ENCODE measurements around the gene EDAR. TPM values are rescaled to one million over a fixed set of nuclear protein-coding genes. Genes with fewer than 3 reads are reported as not detected.

The EDAR gene

GRCh38 chr2:108847000-108847399 is 142.0 kb downstream of the EDAR start:
- WGBS = 100% methylated on average over 1 of the region's 1 CpG
- H3K4me1 ChIP-seq (ENCODE audit: control insufficient read depth, insufficient read depth, low read depth, low read length) = peaks cover 2% of the 10 kb centered on the region
- no peak overlapping the region for H3K4ac ChIP-seq (ENCODE audit: low read depth in 1 of 2, low read length in 2 of 2)
- no peak for DNase-seq
- no peak overlapping the region for H2AFZ ChIP-seq (ENCODE audit: low read depth, low read length)
- H3K9ac ChIP-seq (ENCODE audit: low read length) = no peak overlapping the region
- H2BK120ac ChIP-seq (ENCODE audit: low read depth, low read length) = no peak overlapping the region
- H2AK5ac ChIP-seq (ENCODE audit: low read length, severe bottlenecking) = no peak overlapping the region
- H3K18ac ChIP-seq (ENCODE audit: low read depth in 1 of 2, low read length in 2 of 2) = no peak overlapping the region
- H3K14ac ChIP-seq (ENCODE audit: low read length in 2 of 2) = no peak overlapping the region
- peaks cover 5% of the 10 kb centered on the region for H3K79me1 ChIP-seq (replicated peaks; ENCODE audit: low read length, poor library complexity, severe bottlenecking)
- no peak overlapping the region for H3K4me2 ChIP-seq (ENCODE audit: low read length, poor library complexity, severe bottlenecking)
- no peak overlapping the region for H2BK15ac ChIP-seq (ENCODE audit: low read depth, poor library complexity, severe bottlenecking)
- no peak overlapping the region for H3K27ac ChIP-seq (ENCODE audit: low read length, poor library complexity, severe bottlenecking)
- H4K91ac ChIP-seq (ENCODE audit: low read length) = no peak overlapping the region
- H3K36me3 ChIP-seq (ENCODE audit: control insufficient read depth in 1 of 2, insufficient read depth in 2 of 2, low read depth in 1 of 2, low read length in 2 of 2) = peaks cover 12% of the 10 kb centered on the region in 2 experiments
- no peaks in the 10 kb centered on the region for H3K27me3 ChIP-seq (ENCODE audit: control insufficient read depth in 1 of 2, insufficient read depth in 1 of 2, low read length in 2 of 2)
- H2BK5ac ChIP-seq (ENCODE audit: low read depth, low read length, poor library complexity, severe bottlenecking) = no peak overlapping the region
- no peak overlapping the region for H4K8ac ChIP-seq (ENCODE audit: low read length)
- H2BK12ac ChIP-seq (ENCODE audit: low read length in 2 of 2) = no peak overlapping the region
- H3K4me3 ChIP-seq (ENCODE audit: insufficient read depth in 1 of 2, low read depth in 1 of 2, low read length in 2 of 2) = no peak overlapping the region
- H3K23ac ChIP-seq (ENCODE audit: low read length in 2 of 2) = no peak overlapping the region
- no peaks in the 10 kb centered on the region for H3K9me3 ChIP-seq (ENCODE audit: control insufficient read depth, low read length)

GRCh38 chr2:108845923-108846322 is 143.1 kb downstream of the EDAR start:
- peaks cover 6 to 9% of the 10 kb centered on the region in 2 experiments for H3K36me3 ChIP-seq (ENCODE audit: control insufficient read depth in 1 of 2, insufficient read depth in 2 of 2, low read depth in 1 of 2, low read length in 2 of 2)
- H2AFZ ChIP-seq (ENCODE audit: low read depth, low read length) = no peak overlapping the region
- H3K14ac ChIP-seq (ENCODE audit: low read length in 2 of 2) = no peak overlapping the region
- H3K4me2 ChIP-seq (ENCODE audit: low read length, poor library complexity, severe bottlenecking) = no peak overlapping the region
- H3K18ac ChIP-seq (ENCODE audit: low read depth in 1 of 2, low read length in 2 of 2) = no peak overlapping the region
- H3K9ac ChIP-seq (ENCODE audit: low read length) = no peak overlapping the region
- no peak overlapping the region for H3K4me3 ChIP-seq (ENCODE audit: insufficient read depth in 1 of 2, low read depth in 1 of 2, low read length in 2 of 2)
- no peak overlapping the region for H2BK5ac ChIP-seq (ENCODE audit: low read depth, low read length, poor library complexity, severe bottlenecking)
- H2AK5ac ChIP-seq (ENCODE audit: low read length, severe bottlenecking) = no peak overlapping the region
- H3K27ac ChIP-seq (ENCODE audit: low read length, poor library complexity, severe bottlenecking) = no peak overlapping the region
- H3K9me3 ChIP-seq (ENCODE audit: control insufficient read depth, low read length) = no peaks in the 10 kb centered on the region
- peaks cover 2% of the 10 kb centered on the region for H3K4me1 ChIP-seq (ENCODE audit: control insufficient read depth, insufficient read depth, low read depth, low read length)
- no peak for DNase-seq
- no peak overlapping the region for H3K23ac ChIP-seq (ENCODE audit: low read length in 2 of 2)
- no peak overlapping the region for H2BK15ac ChIP-seq (ENCODE audit: low read depth, poor library complexity, severe bottlenecking)
- H4K8ac ChIP-seq (ENCODE audit: low read length) = no peak overlapping the region
- H2BK120ac ChIP-seq (ENCODE audit: low read depth, low read length) = no peak overlapping the region
- no peak overlapping the region for H4K91ac ChIP-seq (ENCODE audit: low read length)
- peaks cover 4% of the 10 kb centered on the region for H3K79me1 ChIP-seq (replicated peaks; ENCODE audit: low read length, poor library complexity, severe bottlenecking)
- H3K4ac ChIP-seq (ENCODE audit: low read depth in 1 of 2, low read length in 2 of 2) = no peak overlapping the region
- no peaks in the 10 kb centered on the region for H3K27me3 ChIP-seq (ENCODE audit: control insufficient read depth in 1 of 2, insufficient read depth in 1 of 2, low read length in 2 of 2)
- no peak overlapping the region for H2BK12ac ChIP-seq (ENCODE audit: low read length in 2 of 2)

Small RNAs within 50 kb of the gene (small RNA-seq; reads per million reads assigned to genes)
- not detected for gene AC073415.1 (ENCODE audit: low read depth)

Measured in mesenchymal stem cell (in vitro differentiated cells and primary cell).